RPMI7951 (cell line): ENCODE results near the gene FOLR3. TPM values are rescaled to one million over a fixed set of nuclear protein-coding genes. Genes with fewer than 3 reads are reported as not detected.
"Not testable (repeated sequence)": the region's sequence is repeated elsewhere in the genome, so short reads cannot be mapped to it uniquely, and the experiment has no call there.

Experiments used
- DNase-seq: peaks from one replicate; pipeline ENCODE4 v3.0.0-alpha.2; 2012; ENCODE audit warnings: low read depth
- total RNA-seq: library from RNA; depleted of rRNA; stranded (reverse); fragments of >200 nt; shearing (Covaris generic); gene quantifications from 2 replicates; pipeline ENCODE4 v1.2.3, GENCODE V29; 2014; rRNA removed

Gene FOLR3
- total RNA-seq, result not detected in 2 replicates

DNA sequence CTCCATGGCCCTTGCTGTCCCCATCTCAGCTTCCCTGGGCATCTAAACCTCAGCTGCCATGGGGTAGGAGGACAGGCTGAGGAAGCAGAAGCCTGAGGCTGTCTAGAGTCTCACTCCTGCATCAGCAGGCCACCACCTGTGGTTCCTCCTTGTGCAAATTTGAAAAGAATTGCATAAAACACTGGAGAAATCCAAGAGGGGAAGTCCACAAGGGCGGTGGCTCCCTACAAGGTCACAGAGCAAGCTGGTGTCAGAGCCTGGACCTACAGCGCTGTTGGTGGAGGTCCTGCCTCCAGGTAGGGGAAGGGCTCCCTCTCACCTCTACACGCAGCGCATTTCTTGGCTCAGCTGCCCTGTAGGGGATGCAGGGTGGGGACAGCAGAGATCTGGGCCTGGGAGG is at the start of gene FOLR3:
Gene FOLR3, plus strand, starts transcription at position 253 of the 400 bp plus-strand sequence. CDS start 228 bp downstream, outside the sequence.
- DNase-seq, result not testable (repeated sequence)

DNA sequence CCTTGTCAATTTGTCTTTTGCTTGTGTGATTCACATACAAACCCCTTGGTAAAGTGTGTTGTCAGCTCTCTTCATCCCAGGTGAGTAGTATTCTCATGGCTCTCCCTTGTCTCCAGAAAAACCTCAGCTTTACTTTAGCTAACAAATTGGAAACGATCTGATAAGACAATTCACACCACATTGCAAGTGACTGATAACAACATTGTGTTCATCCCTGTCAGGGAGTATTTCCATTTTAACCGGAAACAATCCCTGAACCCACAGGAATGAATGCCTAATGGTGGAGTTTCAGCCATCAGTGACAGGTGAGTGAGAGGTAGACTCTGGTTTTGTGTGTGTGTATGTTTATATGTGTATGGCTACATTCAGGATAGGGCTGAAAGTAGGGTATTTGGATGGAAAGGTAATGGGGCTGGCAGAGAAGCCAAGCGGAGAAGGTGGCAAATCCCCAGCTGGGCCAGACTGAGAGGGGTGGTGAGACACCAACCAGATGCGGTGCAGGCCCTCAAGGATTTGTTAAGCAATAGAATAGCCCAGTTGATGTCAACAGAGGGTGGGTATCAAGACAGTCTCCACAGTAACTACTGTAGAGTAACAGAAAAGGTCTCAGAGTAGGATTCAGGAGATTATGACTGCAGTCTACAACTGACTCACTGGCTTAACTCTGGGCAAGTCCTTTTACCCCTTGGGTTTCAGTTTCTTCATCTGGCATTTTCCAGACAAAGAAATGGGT is 47.3 kb upstream of the FOLR3 start:
- no peak for DNase-seq

DNA sequence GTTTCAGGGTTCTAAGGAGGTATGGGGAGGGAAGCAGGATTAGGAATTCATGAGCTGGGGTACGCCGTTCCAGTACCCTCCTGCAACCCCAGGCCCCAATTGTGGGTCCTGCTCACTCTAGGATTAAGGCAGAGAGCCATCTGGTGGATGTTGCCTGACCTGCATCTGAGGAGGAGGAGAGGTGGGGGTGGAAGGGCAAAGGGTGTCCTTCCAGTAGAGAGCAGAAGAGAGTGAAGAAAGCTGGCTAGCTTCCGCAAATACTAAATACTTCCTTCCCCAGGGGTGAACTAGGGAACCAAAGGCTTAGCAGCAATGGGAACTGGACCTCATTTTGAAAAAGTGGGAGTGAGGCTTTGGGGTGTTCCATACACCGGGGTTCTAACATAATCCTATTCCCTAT is 44.2 kb upstream of the FOLR3 start:
- peak; percentile 41 for DNase-seq

DNA sequence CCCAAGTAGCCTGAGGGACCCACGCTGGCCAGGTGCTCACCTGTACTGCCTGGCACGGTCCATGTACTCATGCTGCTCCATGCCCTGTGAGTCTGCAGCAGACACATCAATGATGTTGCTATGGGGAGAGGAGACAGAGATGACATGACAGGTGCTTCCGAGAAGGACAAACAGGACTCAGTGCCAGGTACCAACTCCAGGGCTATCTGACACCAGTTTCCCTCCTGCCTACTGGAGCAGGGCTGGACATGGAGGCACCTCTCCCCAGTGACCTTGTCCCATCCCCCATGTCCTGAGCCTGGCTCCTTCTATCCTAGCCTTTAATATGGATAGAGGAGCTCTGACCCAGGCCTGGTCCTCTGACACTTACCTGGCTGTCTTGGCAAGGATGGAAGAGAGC is 36.8 kb upstream of the FOLR3 start:
- no peak for DNase-seq

DNA sequence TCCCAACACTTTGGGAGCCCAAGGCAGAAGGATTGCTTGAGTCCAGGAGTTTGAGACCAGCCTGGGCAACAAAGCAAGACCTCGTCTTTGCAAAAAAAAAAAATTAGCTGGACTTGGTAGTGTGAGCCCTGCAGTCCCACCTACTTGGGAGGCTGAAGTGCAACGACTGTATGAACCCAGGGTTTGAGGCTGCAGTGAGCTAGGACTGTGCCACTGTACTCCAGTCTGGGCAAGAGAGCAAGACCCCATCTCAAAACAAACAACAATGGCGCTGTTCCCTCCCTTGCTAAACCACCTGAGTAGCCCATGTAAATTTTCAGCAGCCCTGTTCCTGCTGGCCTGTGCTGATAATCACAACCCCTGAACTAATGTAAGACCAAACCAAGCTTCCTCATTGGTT is 35.5 kb upstream of the FOLR3 start:
- no peak for DNase-seq

DNA sequence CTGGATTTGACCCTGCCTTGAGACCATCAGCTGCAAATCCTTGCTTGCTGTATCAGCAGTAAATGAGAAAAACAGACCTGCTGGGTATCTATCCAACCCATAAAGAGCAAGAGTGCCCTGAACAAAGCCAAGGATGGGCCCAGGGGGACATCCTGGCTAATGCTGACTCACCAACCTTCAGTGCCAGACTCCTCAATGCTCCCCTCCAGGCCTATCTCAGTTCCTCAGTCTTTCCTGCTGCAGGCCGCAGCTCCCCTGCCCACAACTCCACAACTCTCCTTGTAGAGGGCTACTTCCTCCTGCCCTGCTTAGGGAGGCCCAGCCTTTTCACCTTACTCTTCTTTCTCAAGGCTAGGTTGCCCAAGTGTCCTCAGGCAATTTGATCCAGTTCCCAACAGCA is 35.1 kb upstream of the FOLR3 start:
- DNase-seq, result peak; percentile 36

DNA sequence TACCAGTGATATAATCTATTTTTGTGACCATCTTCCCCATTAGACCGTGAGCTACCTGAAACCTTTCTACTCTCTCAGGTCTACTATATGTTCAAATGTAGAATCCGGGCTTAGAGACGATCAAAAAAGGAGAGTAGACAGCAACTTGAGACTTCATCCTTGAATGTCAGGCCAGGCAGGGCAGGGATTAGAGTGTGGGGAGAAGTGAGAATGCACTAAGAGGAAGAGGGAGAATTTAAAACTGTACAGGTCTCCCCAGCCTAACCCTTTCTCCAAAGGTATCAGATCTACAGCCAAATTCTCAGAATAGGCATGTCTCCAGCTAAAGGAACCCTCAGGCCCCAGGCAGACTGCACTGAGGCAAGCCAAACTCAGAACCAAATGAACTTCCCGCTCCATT is 33.4 kb upstream of the FOLR3 start:
- no peak for DNase-seq

DNA sequence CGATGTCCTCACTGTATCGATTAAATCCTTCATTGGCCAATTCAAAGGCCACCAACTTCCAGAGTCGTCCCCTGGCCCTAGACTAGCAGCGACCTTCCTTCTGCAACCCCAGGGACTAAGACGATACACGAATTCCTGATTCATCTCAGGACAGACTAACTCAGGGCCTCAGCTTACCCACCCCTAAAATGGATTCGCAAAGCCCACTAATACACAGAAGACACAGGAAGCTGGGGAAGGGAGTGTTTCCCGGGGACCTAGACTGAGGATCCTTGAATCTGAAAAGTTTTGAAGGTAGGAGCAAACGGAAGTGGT is 32.9 kb upstream of the FOLR3 start:
- DNase-seq, result no peak

DNA sequence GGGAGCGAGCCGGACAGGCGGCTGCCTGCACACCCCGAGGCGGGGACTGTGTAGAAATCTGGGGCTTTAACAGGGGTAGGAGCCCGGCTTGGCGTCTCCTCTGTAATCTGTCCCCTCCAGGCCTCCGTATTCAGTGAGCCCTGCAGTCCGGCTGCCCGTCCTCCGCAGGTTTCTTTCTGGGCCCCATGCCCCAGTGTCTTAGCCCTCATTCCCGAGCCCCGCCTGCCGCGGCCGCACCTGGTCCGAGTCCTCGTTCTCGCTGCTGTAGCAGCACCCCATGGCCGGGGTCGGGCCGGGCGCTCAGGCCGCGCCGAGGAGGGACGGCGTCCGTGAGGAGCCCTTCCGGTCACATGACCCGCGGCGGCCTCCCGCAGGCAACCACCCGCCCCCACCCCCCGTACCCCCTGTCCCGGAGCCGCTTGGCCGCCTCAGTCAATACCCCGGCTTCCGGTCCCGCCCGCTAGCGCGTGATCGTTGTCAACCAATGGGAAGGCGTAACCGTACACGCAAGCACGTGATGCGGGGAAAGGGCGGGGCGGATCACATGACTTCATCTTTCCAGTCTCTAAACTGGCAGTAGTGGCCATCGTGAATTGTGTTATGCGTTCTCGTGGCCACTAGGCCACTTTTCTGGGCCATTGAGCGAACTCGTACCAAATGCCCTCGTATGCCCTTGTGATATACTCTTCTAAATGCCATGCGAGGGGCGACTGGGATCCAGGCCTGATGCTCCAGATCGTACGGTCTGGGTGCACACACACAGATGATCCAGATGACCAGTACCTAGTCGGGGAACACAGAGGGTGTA is 32.4 kb upstream of the FOLR3 start, which contains the start of gene LAMTOR1:
Gene LAMTOR1, minus strand, starts transcription at position 352 of the 808 bp plus-strand sequence. Its CDS starts 73 bp downstream, at position 279.
- peak; percentile 99 for DNase-seq

DNA sequence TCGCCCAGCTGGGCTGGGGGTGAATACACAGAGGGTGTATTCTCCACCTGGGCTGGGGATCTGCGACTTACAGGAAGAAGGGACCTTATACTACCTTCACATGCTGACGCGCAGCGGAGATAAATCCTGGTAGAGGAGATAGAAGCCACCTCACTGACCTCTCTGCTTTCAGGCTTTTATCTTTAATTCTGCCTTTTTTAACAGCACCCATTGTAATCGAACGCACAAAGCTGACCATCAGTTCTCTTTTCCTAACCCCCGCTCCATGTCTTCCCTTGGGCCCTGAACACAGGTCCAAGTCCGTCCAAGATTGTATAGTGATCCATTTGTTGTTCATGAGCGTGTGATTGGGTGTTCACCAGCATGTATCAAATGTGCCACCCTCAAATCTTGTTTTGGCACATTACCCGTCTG is 31.8 kb upstream of the FOLR3 start:
- DNase-seq, result no peak

DNA sequence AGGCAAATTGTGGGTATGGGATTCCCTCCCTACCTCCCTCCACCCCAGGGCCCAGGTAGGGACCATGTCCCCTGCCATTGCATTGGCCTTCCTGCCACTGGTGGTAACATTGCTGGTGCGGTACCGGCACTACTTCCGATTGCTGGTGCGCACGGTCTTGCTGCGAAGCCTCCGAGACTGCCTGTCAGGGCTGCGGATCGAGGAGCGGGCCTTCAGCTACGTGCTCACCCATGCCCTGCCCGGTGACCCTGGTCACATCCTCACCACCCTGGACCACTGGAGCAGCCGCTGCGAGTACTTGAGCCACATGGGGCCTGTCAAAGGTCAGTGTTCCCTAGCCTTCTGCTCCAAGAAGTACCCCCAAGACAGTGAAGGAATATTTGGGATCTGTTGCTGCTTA is 29.6 kb upstream of the FOLR3 start, which contains the start of gene TOMT:
Gene TOMT, plus strand, starts transcription at position 37 of the 400 bp plus-strand sequence. Its CDS starts 28 bp downstream, at position 65.
- no peak for DNase-seq

DNA sequence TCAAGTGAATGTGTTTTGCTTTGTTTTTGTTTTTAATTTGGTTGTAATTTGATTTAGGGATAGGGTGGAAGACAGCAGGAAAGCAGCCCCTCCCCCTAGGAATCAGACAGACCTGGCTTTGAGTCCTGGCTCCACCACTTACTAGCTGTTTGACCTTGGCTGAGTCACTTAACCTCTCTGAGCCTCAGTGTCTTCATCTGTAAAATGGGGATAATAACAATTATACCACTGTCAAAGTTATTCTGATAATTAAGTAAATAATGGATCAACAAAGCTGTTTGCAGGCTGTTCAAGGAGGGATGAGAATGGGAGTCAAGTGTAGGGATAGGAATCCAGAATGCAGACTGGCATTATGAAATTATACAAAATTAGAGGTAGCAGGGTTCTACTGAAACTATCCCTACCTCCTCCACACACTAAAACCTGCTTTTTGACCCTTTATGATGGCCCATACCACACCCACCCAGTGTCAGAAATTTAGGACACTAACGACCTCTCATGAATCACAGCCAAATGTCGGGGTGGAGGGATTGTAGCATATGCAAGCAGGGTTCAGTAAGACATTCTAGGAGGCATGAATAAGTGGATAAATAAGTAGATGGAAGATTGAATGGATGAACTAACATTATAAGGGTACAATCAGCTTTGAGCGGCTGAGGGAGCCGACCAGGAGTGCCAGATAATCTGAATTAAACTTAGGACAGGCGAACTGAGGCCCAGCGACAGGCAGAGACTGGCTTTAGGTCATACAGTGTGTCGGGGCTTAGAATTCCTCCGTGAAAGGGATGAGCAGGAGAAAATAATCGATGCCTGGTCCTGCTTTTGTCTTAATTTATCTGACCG is 24.0 kb upstream of the FOLR3 start:
- no peak for DNase-seq

DNA sequence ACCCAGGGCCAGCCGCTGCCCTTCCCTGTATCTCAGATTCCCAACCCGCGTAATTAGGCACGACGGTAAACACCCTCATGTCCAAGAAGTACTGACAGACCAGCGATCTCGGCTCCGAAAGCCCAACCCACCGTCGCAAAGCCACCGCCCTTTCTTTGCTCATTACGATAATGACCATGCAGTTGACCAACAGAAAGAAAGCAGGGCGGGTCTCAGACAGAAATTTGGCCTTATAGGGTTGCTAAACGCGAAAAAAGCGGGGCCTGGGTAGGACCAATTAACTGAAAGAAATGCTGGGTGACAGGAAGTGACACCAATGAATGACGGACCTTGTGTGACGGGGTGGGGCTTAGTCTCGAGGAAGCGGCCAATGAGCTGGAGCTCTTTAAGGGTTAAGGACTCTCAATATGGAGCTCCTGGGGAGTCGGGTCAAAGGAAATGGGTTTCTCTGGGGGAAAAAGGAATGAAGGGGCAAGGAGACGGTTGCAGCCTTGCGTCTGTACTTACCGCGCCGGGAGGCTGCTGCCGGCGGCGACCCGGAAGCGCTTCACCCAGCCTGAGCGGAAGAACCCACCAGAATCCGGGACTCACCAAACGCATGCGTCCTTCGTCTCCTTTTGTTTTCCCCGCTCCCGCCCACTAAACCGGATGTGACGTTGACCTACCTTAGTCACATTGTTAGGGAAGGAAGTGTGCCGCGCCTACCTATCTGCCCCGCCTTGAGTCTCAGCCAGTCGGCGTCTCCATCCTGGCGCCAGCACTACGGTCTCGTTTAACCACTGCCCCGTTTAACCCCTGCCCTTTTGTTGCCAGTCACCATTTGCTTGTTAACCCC is 23.2 kb upstream of the FOLR3 start, which contains the start of gene ANAPC15:
Gene ANAPC15, minus strand, starts transcription at position 553 of the 835 bp plus-strand sequence. CDS start 1,419 bp downstream, outside the sequence.
- DNase-seq, result peak; percentile 100

DNA sequence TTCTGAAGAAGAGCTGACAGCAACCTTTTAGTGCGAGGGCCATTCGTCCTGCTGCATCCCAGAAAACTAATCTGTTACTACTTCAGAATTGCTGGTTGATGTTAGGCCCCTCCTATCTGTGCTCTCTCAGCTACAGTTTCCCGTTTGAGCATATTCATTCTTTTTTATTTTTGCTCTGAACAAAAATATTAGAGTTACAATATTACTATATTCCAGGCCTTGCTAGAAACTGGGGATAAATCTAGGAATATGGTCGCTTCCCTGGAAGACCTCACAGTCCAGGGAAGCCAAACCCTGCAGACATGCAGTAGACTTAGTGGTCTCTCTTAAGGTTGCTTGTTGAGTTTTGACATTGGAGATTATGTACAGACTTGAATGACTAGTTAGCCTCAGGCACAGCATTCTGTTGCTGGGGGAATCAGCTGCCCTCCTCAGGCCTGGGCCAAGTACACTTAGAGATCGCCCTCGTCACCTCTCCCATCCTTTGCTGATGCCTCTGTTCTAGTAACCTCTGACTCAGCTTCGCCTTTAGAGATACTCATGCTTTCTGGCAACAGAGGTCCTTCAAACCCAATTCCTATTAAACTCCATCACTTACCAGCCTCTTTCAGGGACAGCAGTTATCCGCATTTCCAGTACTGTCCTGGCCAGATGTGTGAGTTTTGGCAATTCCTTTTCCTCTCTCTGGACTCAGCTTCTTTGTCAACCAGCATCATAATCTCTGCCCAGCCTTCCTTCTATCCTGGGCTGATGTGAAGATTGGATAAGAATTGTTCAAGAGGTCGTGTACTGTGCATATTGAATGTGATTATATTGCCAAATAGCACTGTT is 22.3 kb upstream of the FOLR3 start:
- DNase-seq, result peak; percentile 78

DNA sequence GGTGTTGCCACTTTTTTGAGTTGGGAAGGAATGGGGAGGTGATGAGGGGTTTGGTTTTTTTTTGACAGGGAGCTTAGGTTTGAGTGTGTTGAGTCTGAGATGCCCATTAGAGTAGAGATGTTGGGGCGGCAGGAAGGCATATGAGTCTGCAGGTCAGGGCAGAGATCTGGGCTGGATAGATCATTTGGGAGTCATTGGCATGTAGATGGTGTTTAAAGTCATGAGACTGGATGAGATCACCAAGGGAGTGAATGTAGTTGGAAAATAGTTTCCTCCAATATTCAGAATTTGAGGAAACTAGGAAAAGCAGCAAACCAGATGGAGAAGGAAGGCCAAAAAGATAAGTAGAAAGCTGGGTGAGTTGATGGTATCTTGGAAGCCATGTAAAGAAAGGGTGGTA is 21.0 kb upstream of the FOLR3 start:
- DNase-seq, result no peak

DNA sequence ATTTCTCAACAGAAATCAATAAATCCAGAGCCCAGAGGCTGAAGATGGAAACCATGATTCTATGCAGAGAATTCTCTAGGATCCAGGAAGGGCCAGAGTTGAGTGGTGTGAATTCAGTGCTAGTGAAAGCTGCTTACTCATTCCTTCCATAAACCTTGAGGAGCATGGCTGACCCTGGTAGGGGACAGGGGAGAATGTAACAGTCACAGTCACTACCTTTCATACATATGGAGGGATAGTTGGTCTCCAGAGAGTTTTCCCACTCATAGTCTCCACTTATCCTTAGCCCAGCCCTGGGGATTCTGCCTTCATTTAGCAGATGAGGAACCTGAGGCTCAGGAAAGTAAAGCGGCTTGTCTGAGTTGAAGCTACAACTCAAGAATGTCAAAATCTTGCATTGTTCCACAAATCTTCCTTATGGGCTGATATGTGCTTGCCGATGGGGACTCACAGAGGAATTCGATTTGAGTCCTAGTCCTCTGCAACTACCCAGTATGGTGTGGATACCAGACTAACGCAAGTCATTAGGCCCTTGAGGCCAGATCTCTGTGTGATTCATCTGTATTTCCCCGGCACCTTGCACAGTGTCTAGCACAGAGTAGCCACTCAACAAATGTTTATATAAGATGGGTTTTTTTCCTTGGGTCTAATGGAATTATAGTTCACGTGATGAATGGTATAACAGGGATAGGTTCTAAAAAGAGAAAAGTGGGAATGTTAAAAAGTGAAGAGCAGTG is 19.3 kb upstream of the FOLR3 start:
- no peak for DNase-seq

DNA sequence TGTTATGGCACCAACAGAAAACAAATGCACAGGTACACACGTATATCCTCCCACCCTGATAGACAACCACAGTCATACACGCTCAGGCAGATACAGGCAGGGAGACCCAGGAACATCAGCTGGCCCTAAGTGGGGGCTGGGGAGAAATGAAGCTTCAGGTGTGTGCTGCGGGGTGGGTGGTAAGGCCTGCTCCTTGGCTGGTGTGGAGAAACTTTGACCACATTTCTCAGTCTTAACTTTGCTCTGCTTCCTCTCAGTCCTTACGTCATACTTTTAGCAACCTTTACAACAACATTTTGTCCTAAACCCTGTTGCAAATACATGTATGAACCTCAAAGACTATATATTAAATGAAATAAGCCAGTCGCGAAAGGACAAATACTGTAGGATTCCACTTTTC is 16.3 kb upstream of the FOLR3 start:
- no peak for DNase-seq

DNA sequence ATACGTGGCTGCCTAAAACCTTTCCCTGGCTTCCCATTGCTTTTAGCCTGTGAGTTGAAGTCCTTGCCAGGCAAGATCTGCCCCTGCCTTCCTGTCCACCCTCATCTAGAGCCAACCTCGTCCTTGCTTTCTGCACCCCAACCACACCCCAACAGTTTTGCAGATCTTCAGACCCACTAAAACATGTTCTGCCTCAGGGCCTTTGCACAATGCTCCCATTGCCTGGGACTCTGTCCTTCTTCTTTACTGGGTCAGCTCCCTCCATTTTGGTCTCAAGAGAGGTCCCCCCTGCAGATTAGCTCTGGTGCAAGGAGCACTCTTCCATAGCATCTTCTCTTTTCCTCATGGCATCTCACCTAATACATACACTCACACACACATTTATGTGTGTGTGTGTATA is 14.6 kb upstream of the FOLR3 start:
- DNase-seq, result no peak

DNA sequence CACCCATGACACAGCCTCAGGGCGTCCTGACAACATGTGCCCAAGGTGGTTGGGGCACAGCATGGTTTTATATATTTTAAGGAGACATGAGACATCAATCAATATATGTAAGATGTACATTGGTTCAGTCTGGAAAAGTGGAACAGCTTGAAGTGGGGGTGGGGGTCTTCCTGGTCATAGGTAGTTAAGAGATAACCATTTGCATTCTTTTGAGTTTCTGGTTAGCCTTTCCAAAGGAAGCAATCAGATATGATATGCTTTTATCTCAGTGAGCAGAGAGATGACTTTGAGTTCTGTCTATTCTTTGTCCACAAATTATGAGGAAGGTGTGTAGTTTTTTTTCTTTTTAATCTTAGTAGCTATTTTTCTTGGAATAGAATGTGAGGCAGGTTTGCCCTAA is 12.9 kb upstream of the FOLR3 start:
- no peak for DNase-seq
